Measurements from ENCODE around the gene CTSL. TPM values are rescaled to one million over a fixed set of nuclear protein-coding genes. Genes with fewer than 3 reads are reported as not detected.

The CTSL gene
- total RNA-seq, 2 donors from 2014 or later = 87.3 to 90.1 TPM

GRCh38 chr9:87699835-87700234 is 26.1 kb upstream of the CTSL start:
- Histone ChIP-seq H3K4me1 (replicated peaks) (no peaks in the 10 kb centered on the region), H3K36me3 (no peaks in the 10 kb centered on the region), H3K9me3 (no peaks in the 10 kb centered on the region), H3K4me3 (no peak overlapping the region), H3K27me3 (replicated peaks; ENCODE audit: insufficient read depth) (no peaks in the 10 kb centered on the region), H3K27ac (no peak overlapping the region)
- intact Hi-C loops (cut with DNase I) = no loop called here
- no peak for DNase-seq (ENCODE audit: low spot score)
- 96% methylated on average over 4 of the region's 4 CpGs for WGBS
- TF ChIP-seq POLR2A (IDR thresholded peaks at IDR 0.05) (no peak), CTCF (IDR thresholded peaks at IDR 0.05) (no peak), POLR2AphosphoS5 (IDR thresholded peaks at IDR 0.05) (no peak)

- intact Hi-C loops (cut with DNase I) = no loop called here
- 91% methylated on average over 9 of the region's 9 CpGs for WGBS
- no peaks in the 10 kb centered on the region for H3K9me3 ChIP-seq
- no peaks in the 10 kb centered on the region for H3K27me3 ChIP-seq (replicated peaks; ENCODE audit: insufficient read depth)
- no peak overlapping the region for H3K4me3 ChIP-seq
- DNase-seq (ENCODE audit: low spot score) = no peak
- TF ChIP-seq POLR2A (IDR thresholded peaks at IDR 0.05) (no peak), POLR2AphosphoS5 (IDR thresholded peaks at IDR 0.05) (no peak), CTCF (IDR thresholded peaks at IDR 0.05) (no peak)
- H3K27ac ChIP-seq = no peak overlapping the region
- no peaks in the 10 kb centered on the region for H3K36me3 ChIP-seq
- H3K4me1 ChIP-seq (replicated peaks) = no peaks in the 10 kb centered on the region
These were observed 24.4 kb upstream of the CTSL start for GRCh38 chr9:87701491-87701890.

- no peak for TF ChIP-seq CTCF (IDR thresholded peaks at IDR 0.05)
- no peak for TF ChIP-seq POLR2A (IDR thresholded peaks at IDR 0.05)
- no peak for TF ChIP-seq POLR2AphosphoS5 (IDR thresholded peaks at IDR 0.05)
- Histone ChIP-seq H3K4me1 (replicated peaks) (no peaks in the 10 kb centered on the region), H3K27ac (no peak overlapping the region), H3K27me3 (replicated peaks; ENCODE audit: insufficient read depth) (no peaks in the 10 kb centered on the region), H3K9me3 (no peaks in the 10 kb centered on the region), H3K4me3 (no peak overlapping the region), H3K36me3 (no peaks in the 10 kb centered on the region)
- no peak for DNase-seq (ENCODE audit: low spot score)
- 90% methylated on average over 6 of the region's 6 CpGs for WGBS
- intact Hi-C loops (cut with DNase I) = no loop called here
These were observed 23.9 kb upstream of the CTSL start for GRCh38 chr9:87701931-87702421.

- H3K9me3 ChIP-seq = no peaks in the 10 kb centered on the region
- H3K4me1 ChIP-seq (replicated peaks) = no peaks in the 10 kb centered on the region
- intact Hi-C loops (cut with DNase I) = no loop called here
- DNase-seq (ENCODE audit: low spot score) = no peak
- WGBS = 97% methylated on average over 6 of the region's 9 CpGs
- no peak overlapping the region for H3K4me3 ChIP-seq
- H3K36me3 ChIP-seq = no peaks in the 10 kb centered on the region
- H3K27ac ChIP-seq = no peak overlapping the region
- no peaks in the 10 kb centered on the region for H3K27me3 ChIP-seq (replicated peaks; ENCODE audit: insufficient read depth)
- TF ChIP-seq POLR2A (IDR thresholded peaks at IDR 0.05) (no peak), CTCF (IDR thresholded peaks at IDR 0.05) (no peak), POLR2AphosphoS5 (IDR thresholded peaks at IDR 0.05) (no peak)
These were observed 23.0 kb upstream of the CTSL start for GRCh38 chr9:87702921-87703320.

- H3K4me1 ChIP-seq (replicated peaks) = no peaks in the 10 kb centered on the region
- no peaks in the 10 kb centered on the region for H3K36me3 ChIP-seq
- no peak overlapping the region for H3K4me3 ChIP-seq
- DNase-seq (ENCODE audit: low spot score) = no peak
- no peak overlapping the region for H3K27ac ChIP-seq
- H3K9me3 ChIP-seq = no peaks in the 10 kb centered on the region
- no peaks in the 10 kb centered on the region for H3K27me3 ChIP-seq (replicated peaks; ENCODE audit: insufficient read depth)
- intact Hi-C loops (cut with DNase I) = no loop called here
- 97% methylated on average over 7 of the region's 7 CpGs for WGBS
- TF ChIP-seq CTCF (IDR thresholded peaks at IDR 0.05) (no peak), POLR2AphosphoS5 (IDR thresholded peaks at IDR 0.05) (no peak), POLR2A (IDR thresholded peaks at IDR 0.05) (no peak)
These were observed 22.2 kb upstream of the CTSL start for GRCh38 chr9:87703636-87704276.
